Mesendoderm (in vitro differentiated cells): ENCODE results near the gene EPB41L4B.

Experiments
- DNase-seq: peaks from one replicate; pipeline ENCODE4 v3.0.0; 2013
- H2AK5ac ChIP-seq: 2 replicates; pipeline ENCODE4 v1.6.1; 2013; ENCODE audit warnings: low read length, inconsistent platforms
- H2BK120ac ChIP-seq: 2 replicates; pipeline ENCODE4 v1.6.1; 2013; ENCODE audit warnings: low read depth, mild to moderate bottlenecking, low read length, moderate library complexity, mixed read lengths
- H2BK15ac ChIP-seq: replicated peaks from 2 replicates; pipeline ENCODE4 v1.6.1; 2013; ENCODE audit warnings: low read depth, mild to moderate bottlenecking, moderate library complexity
- H2BK5ac ChIP-seq: 2 replicates; pipeline ENCODE4 v1.6.1; 2013; ENCODE audit warnings: low read length, inconsistent platforms
- H3K18ac ChIP-seq: 2 replicates; pipeline ENCODE4 v1.6.1; 2013; ENCODE audit warnings: mild to moderate bottlenecking, low read length, mixed read lengths
- H3K23ac ChIP-seq: one replicate; pipeline ENCODE4 v1.6.1; 2013; ENCODE audit warnings: low read length
- H3K27ac ChIP-seq: 2 replicates; pipeline ENCODE4 v1.5.1; 2013; ENCODE audit warnings: low read depth, mild to moderate bottlenecking, inconsistent platforms, low read length, moderate library complexity
- H3K27me3 ChIP-seq: 2 replicates; pipeline ENCODE4 v1.6.1; 2013; ENCODE audit warnings: low read length, control low read depth, mild to moderate bottlenecking, inconsistent platforms; ENCODE audit not compliant: insufficient read depth, poor library complexity
- H3K36me3 ChIP-seq: 2 replicates; pipeline ENCODE4 v1.6.1; 2013; ENCODE audit warnings: low read length, inconsistent platforms; ENCODE audit not compliant: control insufficient read depth, insufficient read depth
- H3K4ac ChIP-seq: one replicate; pipeline ENCODE4 v1.6.1; 2013; ENCODE audit warnings: low read depth, mild to moderate bottlenecking, low read length, moderate library complexity
- H3K4me1 ChIP-seq: 2 replicates; pipeline ENCODE4 v1.6.1; 2013; ENCODE audit warnings: low read depth, low read length, inconsistent platforms; ENCODE audit not compliant: control insufficient read depth
- H3K4me2 ChIP-seq: 2 replicates; pipeline ENCODE4 v1.6.1; 2013; ENCODE audit warnings: low read length
- H3K4me3 ChIP-seq: 2 replicates; pipeline ENCODE4 v1.5.1; 2013; ENCODE audit warnings: mild to moderate bottlenecking, low read length
- H3K56ac ChIP-seq: one replicate; pipeline ENCODE4 v1.6.1; 2013; ENCODE audit warnings: low read length
- H3K79me1 ChIP-seq: 2 replicates; pipeline ENCODE4 v1.6.1; 2013; ENCODE audit warnings: low read length, inconsistent platforms
- H3K79me2 ChIP-seq: 2 replicates; pipeline ENCODE4 v1.6.1; 2013; ENCODE audit warnings: mild to moderate bottlenecking, low read length; ENCODE audit not compliant: control insufficient read depth, insufficient read depth
- H3K9ac ChIP-seq: 2 replicates; pipeline ENCODE4 v1.6.1; 2013; ENCODE audit warnings: low read length, inconsistent platforms
- H4K5ac ChIP-seq: one replicate; pipeline ENCODE4 v1.6.1; 2013; ENCODE audit warnings: low read length
- H4K8ac ChIP-seq: one replicate; pipeline ENCODE4 v1.6.1; 2013; ENCODE audit warnings: low read depth, mild to moderate bottlenecking, control low read depth, low read length, moderate library complexity
- WGBS: extraction: QIAGEN DNeasy Blood & Tissue Kit; methylation state at CpG from one replicate; pipeline ENCODE4 v1.1.7; 2013; ENCODE audit warnings: low lambda C conversion rate, missing lambda C conversion rate; ENCODE audit not compliant: insufficient coverage; ENCODE audit errors: extremely low coverage; 5-methylcytosine and 5-hydroxymethylcytosine counted together

Gene EPB41L4B

DNA sequence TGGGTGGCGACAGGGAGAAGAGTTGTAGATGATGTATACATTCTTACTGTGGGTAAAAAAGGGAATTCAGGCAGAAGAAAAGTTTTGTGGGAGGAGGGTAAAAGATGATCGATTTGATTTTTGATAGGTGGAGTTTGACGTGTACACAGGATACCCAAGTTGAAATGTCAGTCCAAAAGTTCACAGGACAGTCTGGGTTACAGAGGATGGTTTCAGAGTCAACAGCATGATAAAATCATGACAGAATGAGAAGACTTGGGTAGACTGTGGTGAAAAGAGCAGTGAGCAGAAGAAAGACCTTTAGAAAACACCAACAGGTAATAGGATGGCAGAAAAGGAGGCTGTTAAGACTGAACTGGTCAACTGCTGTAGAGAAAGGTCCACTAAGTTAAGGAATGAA, 81.6 kb downstream of the EPB41L4B start:
- no peak overlapping the region for H3K4me2 ChIP-seq
- no peak for DNase-seq
- H3K79me1 ChIP-seq = no peaks in the 10 kb centered on the region
- no peaks in the 10 kb centered on the region for H3K4me1 ChIP-seq
- no peaks in the 10 kb centered on the region for H3K36me3 ChIP-seq
- WGBS = 100% methylated on average over 2 of the region's 3 CpGs
- no peak overlapping the region for H3K27ac ChIP-seq
- no peak overlapping the region for H3K18ac ChIP-seq
- H2BK120ac ChIP-seq = no peak overlapping the region
- H4K5ac ChIP-seq = no peak overlapping the region
- no peak overlapping the region for H2AK5ac ChIP-seq
- H3K4me3 ChIP-seq = no peak overlapping the region
- H3K27me3 ChIP-seq = no peaks in the 10 kb centered on the region
- H2BK5ac ChIP-seq = no peak overlapping the region
- H3K56ac ChIP-seq = no peak overlapping the region
- no peak overlapping the region for H2BK15ac ChIP-seq
- H3K9ac ChIP-seq = no peak overlapping the region
- no peak overlapping the region for H3K4ac ChIP-seq
- H3K23ac ChIP-seq = no peak overlapping the region
- no peaks in the 10 kb centered on the region for H3K79me2 ChIP-seq
- H4K8ac ChIP-seq = no peak overlapping the region

DNA sequence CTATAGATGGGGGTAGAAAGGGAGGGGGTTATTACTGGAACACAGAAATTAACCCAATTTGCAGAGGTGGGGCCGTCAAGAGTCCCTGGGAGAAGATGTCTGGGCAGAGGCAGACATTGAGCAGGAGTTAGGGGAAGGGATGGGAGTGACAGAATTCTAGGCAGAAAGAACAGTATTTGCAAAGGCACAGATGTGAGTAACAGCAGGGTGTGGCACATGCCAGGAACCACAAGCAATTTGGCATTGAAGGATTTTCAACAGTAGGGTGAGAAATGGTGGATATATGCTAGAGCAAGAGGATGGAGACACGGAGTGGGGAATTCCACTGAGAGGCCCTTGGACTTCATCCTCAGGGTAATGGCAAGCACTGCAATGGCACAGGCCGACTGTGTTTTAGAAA, 82.2 kb downstream of the EPB41L4B start:
- Histone ChIP-seq H3K4me2 (no peak overlapping the region), H4K5ac (no peak overlapping the region), H3K27ac (no peak overlapping the region), H4K8ac (no peak overlapping the region), H3K23ac (no peak overlapping the region), H3K9ac (no peak overlapping the region), H3K27me3 (no peaks in the 10 kb centered on the region), H3K36me3 (no peaks in the 10 kb centered on the region), H2AK5ac (no peak overlapping the region), H3K79me1 (no peaks in the 10 kb centered on the region), H3K56ac (no peak overlapping the region), H3K4ac (no peak overlapping the region), H2BK120ac (no peak overlapping the region), H3K4me1 (no peaks in the 10 kb centered on the region), H2BK15ac (no peak overlapping the region), H3K18ac (no peak overlapping the region), H2BK5ac (no peak overlapping the region), H3K79me2 (no peaks in the 10 kb centered on the region), H3K4me3 (no peak overlapping the region)
- DNase-seq = no peak
- no CpG with 5 or more reads among the region's 3 CpGs for WGBS

DNA sequence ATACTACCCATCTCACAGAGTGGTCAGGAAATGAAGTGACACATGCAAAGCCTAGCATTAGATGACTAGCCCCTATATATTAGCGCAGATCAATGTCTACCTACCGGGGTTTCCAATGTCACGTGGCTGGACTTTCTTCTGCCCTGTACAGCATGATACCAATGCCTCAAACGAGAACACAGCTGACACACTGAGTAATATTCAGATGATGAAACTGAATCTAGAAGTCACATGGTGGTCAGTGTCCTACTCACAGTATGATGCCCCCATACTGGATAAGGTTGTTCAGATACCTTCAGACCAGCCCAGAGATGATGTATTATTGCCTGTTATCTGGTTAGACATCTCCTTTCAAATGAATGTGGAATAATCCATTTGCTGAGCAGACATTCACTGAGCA, 82.7 kb downstream of the EPB41L4B start:
- no peak overlapping the region for H4K8ac ChIP-seq
- H3K23ac ChIP-seq = no peak overlapping the region
- WGBS = no CpG with 5 or more reads among the region's 4 CpGs
- H3K27me3 ChIP-seq = no peaks in the 10 kb centered on the region
- H2BK120ac ChIP-seq = no peak overlapping the region
- no peaks in the 10 kb centered on the region for H3K4me1 ChIP-seq
- H3K36me3 ChIP-seq = no peaks in the 10 kb centered on the region
- H3K4ac ChIP-seq = no peak overlapping the region
- no peak overlapping the region for H2AK5ac ChIP-seq
- no peak overlapping the region for H3K56ac ChIP-seq
- no peak overlapping the region for H3K4me3 ChIP-seq
- no peak overlapping the region for H2BK5ac ChIP-seq
- no peak for DNase-seq
- H4K5ac ChIP-seq = no peak overlapping the region
- no peak overlapping the region for H3K18ac ChIP-seq
- H3K9ac ChIP-seq = no peak overlapping the region
- no peak overlapping the region for H3K27ac ChIP-seq
- no peak overlapping the region for H2BK15ac ChIP-seq
- no peaks in the 10 kb centered on the region for H3K79me2 ChIP-seq
- H3K79me1 ChIP-seq = no peaks in the 10 kb centered on the region
- no peak overlapping the region for H3K4me2 ChIP-seq

DNA sequence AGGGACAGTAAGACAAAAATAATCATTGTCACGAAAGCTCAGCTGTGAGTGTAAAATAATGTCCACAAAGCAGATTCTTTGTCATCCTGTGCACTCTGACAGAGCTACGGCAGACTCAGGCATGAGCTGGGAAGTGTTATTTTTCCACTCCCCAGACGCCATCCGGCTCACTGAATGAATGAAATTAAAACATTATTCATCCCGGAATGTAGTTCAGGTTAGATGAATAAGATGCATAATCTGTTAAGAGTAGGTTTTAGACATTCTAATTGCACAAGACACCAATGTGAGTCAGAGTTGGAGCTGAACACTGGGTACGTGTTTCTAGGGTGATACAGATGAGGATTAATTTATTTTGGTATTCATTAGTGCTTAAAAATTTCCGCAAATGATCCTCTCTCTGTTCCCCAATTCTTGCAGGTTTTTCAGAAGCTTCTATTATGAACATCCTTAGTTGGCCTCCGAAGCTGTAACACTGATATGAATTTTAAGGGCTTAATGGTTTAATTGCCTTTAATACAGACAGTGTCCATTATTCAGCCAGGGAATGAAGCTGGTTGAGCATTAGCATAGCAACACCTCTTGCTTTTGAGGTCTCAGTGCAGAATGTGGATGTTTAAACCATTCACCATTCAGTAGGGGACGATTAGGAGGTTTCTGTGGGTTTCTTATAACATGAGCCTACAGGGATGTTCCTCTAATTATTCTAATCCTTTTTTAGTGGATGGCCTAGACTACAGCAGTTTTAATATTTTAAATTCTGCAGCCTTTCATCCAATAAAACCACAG, 88.2 kb downstream of the EPB41L4B start:
- no peak overlapping the region for H2BK15ac ChIP-seq

DNA sequence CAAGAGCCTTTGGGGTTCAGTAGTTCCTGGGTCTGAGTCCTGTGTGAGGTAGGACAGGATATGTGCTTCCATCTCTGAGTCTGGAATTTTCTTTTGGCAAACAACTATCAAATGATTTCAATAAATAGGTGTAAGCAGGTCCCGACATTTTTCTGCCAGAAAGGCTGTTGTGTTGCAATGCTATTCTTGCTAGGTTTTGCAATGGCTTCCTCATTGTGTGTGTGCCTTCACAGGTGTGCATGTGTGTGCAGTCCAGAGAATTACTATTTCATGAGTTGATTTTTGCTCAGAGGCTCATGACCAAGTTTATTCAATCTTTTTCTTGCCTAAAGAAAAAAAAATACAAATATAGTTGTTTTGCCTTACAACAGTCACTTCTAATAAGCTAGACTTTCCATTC, 89.3 kb downstream of the EPB41L4B start:
- no peak overlapping the region for H2BK5ac ChIP-seq
- no peaks in the 10 kb centered on the region for H3K79me2 ChIP-seq
- no peak overlapping the region for H2BK120ac ChIP-seq
- no peak overlapping the region for H3K56ac ChIP-seq
- H3K27me3 ChIP-seq = peaks cover 2% of the 10 kb centered on the region
- H3K18ac ChIP-seq = no peak overlapping the region
- no peaks in the 10 kb centered on the region for H3K36me3 ChIP-seq
- H3K4me2 ChIP-seq = no peak overlapping the region
- no peak overlapping the region for H3K4me3 ChIP-seq
- DNase-seq = no peak
- H3K9ac ChIP-seq = no peak overlapping the region
- H3K4me1 ChIP-seq = no peaks in the 10 kb centered on the region
- no peak overlapping the region for H2AK5ac ChIP-seq
- no peak overlapping the region for H4K8ac ChIP-seq
- H3K27ac ChIP-seq = no peak overlapping the region
- no peak overlapping the region for H3K4ac ChIP-seq
- no peak overlapping the region for H4K5ac ChIP-seq
- H2BK15ac ChIP-seq = no peak overlapping the region
- no peak overlapping the region for H3K23ac ChIP-seq
- WGBS = no CpG with 5 or more reads among the region's 1 CpG
- H3K79me1 ChIP-seq = no peaks in the 10 kb centered on the region

More for the DNA sequence above, 88.2 kb downstream of the EPB41L4B start:
- no peaks in the 10 kb centered on the region for H3K79me2 ChIP-seq
- H3K4me1 ChIP-seq = no peaks in the 10 kb centered on the region
- H3K9ac ChIP-seq = no peak overlapping the region
- H3K23ac ChIP-seq = no peak overlapping the region
- no peak overlapping the region for H3K4me3 ChIP-seq
- no peaks in the 10 kb centered on the region for H3K36me3 ChIP-seq
- H2BK5ac ChIP-seq = no peak overlapping the region
- no peak overlapping the region for H3K27ac ChIP-seq
- no peak overlapping the region for H4K8ac ChIP-seq
- peaks cover 2% of the 10 kb centered on the region for H3K27me3 ChIP-seq
- H3K4ac ChIP-seq = no peak overlapping the region
- no peak overlapping the region for H3K56ac ChIP-seq
- H3K18ac ChIP-seq = no peak overlapping the region
- H3K79me1 ChIP-seq = no peaks in the 10 kb centered on the region
- DNase-seq = no peak
- H2AK5ac ChIP-seq = no peak overlapping the region
- no peak overlapping the region for H3K4me2 ChIP-seq
- no CpG with 5 or more reads among the region's 9 CpGs for WGBS
- no peak overlapping the region for H2BK120ac ChIP-seq
- no peak overlapping the region for H4K5ac ChIP-seq

DNA sequence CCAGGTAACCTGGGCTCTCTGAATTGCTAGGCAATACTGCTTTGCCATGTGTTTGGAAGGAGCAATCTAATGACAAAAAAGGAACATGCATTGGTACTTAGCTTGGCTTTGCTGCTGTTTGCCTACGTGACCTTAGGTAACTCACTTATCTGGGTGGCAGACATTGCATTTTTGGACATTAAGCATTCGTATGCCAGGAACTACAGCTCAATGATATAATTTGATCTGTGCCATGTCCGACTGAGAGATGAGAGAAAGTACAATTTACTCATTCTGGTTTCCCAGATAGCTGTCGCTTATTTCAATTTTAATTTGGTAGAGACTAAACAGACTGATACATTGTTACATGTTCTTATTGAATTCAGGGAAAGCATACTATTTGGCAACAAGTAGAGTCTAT, 90.6 kb downstream of the EPB41L4B start:
- Histone ChIP-seq H3K27me3 (peaks cover 2% of the 10 kb centered on the region), H3K56ac (no peak overlapping the region), H3K79me2 (no peaks in the 10 kb centered on the region), H4K8ac (no peak overlapping the region), H2AK5ac (no peak overlapping the region), H3K9ac (no peak overlapping the region), H3K4ac (no peak overlapping the region), H2BK120ac (no peak overlapping the region), H3K23ac (no peak overlapping the region), H3K4me1 (no peaks in the 10 kb centered on the region), H3K27ac (no peak overlapping the region), H2BK15ac (no peak overlapping the region), H3K4me3 (no peak overlapping the region), H2BK5ac (no peak overlapping the region), H3K4me2 (no peak overlapping the region), H3K18ac (no peak overlapping the region), H3K79me1 (no peaks in the 10 kb centered on the region), H4K5ac (no peak overlapping the region), H3K36me3 (no peaks in the 10 kb centered on the region)
- WGBS = no CpG with 5 or more reads among the region's 4 CpGs
- DNase-seq = no peak
